ENCODE results near the gene ZNF638. TPM values are rescaled to one million over a fixed set of nuclear protein-coding genes. Genes with fewer than 3 reads are reported as not detected.

Gene ZNF638
- total and polyA plus RNA-seq, 9 of the 15 experiments (the other 6 are each of a cell fraction or from before 2014, with no cell fraction given): 53.3 to 165 (median 98.8) TPM

DNA sequence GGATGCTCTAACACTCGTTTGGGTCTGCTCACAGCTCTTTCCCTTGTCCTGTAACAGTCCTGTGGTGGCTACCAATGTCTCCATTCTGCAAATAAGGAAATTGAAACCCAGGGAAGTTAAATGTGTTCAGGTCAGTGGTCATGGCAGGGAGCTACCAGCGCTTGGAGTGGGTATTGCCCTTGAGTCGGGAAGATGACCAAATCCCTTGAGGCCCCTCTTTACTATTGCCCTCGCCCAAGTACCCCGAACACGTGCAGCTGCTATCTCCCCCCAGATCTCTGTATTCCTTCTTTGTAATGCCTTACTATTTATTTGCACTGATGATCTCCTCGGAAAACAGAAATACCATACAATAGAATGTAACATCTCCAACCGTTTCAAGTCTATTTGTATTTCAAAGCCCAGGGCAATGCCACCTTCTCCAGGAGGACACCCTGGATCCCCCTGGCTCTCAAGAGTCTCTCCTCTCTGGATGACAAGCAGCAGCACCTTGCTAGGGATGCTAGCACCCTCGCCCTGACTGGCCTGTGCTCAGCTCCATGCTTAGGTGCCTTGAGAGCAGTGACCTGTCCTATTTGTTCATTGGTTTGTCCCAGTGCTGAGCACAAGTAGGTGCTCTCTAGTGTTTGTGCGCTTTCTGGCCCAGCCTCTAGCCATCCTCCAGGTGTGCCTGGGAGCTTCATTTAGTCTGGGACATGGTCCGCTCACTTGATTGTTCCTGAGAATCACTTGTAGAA is 136.9 kb downstream of the ZNF638 start (continued):
- TF ChIP-seq, protein P1, sequence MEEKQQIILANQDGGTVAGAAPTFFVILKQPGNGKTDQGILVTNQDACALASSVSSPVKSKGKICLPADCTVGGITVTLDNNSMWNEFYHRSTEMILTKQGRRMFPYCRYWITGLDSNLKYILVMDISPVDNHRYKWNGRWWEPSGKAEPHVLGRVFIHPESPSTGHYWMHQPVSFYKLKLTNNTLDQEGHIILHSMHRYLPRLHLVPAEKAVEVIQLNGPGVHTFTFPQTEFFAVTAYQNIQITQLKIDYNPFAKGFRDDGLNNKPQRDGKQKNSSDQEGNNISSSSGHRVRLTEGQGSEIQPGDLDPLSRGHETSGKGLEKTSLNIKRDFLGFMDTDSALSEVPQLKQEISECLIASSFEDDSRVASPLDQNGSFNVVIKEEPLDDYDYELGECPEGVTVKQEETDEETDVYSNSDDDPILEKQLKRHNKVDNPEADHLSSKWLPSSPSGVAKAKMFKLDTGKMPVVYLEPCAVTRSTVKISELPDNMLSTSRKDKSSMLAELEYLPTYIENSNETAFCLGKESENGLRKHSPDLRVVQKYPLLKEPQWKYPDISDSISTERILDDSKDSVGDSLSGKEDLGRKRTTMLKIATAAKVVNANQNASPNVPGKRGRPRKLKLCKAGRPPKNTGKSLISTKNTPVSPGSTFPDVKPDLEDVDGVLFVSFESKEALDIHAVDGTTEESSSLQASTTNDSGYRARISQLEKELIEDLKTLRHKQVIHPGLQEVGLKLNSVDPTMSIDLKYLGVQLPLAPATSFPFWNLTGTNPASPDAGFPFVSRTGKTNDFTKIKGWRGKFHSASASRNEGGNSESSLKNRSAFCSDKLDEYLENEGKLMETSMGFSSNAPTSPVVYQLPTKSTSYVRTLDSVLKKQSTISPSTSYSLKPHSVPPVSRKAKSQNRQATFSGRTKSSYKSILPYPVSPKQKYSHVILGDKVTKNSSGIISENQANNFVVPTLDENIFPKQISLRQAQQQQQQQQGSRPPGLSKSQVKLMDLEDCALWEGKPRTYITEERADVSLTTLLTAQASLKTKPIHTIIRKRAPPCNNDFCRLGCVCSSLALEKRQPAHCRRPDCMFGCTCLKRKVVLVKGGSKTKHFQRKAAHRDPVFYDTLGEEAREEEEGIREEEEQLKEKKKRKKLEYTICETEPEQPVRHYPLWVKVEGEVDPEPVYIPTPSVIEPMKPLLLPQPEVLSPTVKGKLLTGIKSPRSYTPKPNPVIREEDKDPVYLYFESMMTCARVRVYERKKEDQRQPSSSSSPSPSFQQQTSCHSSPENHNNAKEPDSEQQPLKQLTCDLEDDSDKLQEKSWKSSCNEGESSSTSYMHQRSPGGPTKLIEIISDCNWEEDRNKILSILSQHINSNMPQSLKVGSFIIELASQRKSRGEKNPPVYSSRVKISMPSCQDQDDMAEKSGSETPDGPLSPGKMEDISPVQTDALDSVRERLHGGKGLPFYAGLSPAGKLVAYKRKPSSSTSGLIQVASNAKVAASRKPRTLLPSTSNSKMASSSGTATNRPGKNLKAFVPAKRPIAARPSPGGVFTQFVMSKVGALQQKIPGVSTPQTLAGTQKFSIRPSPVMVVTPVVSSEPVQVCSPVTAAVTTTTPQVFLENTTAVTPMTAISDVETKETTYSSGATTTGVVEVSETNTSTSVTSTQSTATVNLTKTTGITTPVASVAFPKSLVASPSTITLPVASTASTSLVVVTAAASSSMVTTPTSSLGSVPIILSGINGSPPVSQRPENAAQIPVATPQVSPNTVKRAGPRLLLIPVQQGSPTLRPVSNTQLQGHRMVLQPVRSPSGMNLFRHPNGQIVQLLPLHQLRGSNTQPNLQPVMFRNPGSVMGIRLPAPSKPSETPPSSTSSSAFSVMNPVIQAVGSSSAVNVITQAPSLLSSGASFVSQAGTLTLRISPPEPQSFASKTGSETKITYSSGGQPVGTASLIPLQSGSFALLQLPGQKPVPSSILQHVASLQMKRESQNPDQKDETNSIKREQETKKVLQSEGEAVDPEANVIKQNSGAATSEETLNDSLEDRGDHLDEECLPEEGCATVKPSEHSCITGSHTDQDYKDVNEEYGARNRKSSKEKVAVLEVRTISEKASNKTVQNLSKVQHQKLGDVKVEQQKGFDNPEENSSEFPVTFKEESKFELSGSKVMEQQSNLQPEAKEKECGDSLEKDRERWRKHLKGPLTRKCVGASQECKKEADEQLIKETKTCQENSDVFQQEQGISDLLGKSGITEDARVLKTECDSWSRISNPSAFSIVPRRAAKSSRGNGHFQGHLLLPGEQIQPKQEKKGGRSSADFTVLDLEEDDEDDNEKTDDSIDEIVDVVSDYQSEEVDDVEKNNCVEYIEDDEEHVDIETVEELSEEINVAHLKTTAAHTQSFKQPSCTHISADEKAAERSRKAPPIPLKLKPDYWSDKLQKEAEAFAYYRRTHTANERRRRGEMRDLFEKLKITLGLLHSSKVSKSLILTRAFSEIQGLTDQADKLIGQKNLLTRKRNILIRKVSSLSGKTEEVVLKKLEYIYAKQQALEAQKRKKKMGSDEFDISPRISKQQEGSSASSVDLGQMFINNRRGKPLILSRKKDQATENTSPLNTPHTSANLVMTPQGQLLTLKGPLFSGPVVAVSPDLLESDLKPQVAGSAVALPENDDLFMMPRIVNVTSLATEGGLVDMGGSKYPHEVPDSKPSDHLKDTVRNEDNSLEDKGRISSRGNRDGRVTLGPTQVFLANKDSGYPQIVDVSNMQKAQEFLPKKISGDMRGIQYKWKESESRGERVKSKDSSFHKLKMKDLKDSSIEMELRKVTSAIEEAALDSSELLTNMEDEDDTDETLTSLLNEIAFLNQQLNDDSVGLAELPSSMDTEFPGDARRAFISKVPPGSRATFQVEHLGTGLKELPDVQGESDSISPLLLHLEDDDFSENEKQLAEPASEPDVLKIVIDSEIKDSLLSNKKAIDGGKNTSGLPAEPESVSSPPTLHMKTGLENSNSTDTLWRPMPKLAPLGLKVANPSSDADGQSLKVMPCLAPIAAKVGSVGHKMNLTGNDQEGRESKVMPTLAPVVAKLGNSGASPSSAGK (IDR thresholded peaks at IDR 0.05): peak; percentile 29; the same call in 1 of the 2 replicates
- TF ChIP-seq, protein P2, sequence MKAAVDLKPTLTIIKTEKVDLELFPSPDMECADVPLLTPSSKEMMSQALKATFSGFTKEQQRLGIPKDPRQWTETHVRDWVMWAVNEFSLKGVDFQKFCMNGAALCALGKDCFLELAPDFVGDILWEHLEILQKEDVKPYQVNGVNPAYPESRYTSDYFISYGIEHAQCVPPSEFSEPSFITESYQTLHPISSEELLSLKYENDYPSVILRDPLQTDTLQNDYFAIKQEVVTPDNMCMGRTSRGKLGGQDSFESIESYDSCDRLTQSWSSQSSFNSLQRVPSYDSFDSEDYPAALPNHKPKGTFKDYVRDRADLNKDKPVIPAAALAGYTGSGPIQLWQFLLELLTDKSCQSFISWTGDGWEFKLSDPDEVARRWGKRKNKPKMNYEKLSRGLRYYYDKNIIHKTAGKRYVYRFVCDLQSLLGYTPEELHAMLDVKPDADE (conservative IDR thresholded peaks at IDR 0.05; ENCODE audit: control insufficient read depth, low read depth, low read length): no peak
- TF ChIP-seq, protein P3, sequence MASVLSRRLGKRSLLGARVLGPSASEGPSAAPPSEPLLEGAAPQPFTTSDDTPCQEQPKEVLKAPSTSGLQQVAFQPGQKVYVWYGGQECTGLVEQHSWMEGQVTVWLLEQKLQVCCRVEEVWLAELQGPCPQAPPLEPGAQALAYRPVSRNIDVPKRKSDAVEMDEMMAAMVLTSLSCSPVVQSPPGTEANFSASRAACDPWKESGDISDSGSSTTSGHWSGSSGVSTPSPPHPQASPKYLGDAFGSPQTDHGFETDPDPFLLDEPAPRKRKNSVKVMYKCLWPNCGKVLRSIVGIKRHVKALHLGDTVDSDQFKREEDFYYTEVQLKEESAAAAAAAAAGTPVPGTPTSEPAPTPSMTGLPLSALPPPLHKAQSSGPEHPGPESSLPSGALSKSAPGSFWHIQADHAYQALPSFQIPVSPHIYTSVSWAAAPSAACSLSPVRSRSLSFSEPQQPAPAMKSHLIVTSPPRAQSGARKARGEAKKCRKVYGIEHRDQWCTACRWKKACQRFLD (CRISPR knock-in tag; IDR thresholded peaks at IDR 0.05): 0 out of 2 replicates have a peak, but pooled peaks have one; percentile 4
- TF ChIP-seq, protein P4, sequence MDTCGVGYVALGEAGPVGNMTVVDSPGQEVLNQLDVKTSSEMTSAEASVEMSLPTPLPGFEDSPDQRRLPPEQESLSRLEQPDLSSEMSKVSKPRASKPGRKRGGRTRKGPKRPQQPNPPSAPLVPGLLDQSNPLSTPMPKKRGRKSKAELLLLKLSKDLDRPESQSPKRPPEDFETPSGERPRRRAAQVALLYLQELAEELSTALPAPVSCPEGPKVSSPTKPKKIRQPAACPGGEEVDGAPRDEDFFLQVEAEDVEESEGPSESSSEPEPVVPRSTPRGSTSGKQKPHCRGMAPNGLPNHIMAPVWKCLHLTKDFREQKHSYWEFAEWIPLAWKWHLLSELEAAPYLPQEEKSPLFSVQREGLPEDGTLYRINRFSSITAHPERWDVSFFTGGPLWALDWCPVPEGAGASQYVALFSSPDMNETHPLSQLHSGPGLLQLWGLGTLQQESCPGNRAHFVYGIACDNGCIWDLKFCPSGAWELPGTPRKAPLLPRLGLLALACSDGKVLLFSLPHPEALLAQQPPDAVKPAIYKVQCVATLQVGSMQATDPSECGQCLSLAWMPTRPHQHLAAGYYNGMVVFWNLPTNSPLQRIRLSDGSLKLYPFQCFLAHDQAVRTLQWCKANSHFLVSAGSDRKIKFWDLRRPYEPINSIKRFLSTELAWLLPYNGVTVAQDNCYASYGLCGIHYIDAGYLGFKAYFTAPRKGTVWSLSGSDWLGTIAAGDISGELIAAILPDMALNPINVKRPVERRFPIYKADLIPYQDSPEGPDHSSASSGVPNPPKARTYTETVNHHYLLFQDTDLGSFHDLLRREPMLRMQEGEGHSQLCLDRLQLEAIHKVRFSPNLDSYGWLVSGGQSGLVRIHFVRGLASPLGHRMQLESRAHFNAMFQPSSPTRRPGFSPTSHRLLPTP (IDR thresholded peaks at IDR 0.05; ENCODE audit: borderline replicate concordance, extremely low read depth, insufficient read length): no peak
- TF ChIP-seq SIRT6 (IDR thresholded peaks at IDR 0.05; ENCODE audit: low read depth, low read length) (no peak), MTA1 (IDR thresholded peaks at IDR 0.05; ENCODE audit: borderline replicate concordance) (no peak), NEUROD1 (IDR thresholded peaks at IDR 0.05; ENCODE audit: borderline replicate concordance, low read depth, low read length, partially characterized antibody) (no peak), TBP (optimal IDR thresholded peaks at IDR 0.05; ENCODE audit: low read depth, low read length) (no peak)

Data from K562 (cell line).